ENCODE measurements around the gene MRPS11.

- TF ChIP-seq POLR2A (IDR thresholded peaks at IDR 0.05) (no peak), CTCF (IDR thresholded peaks at IDR 0.05) (no peak), POLR2AphosphoS5 (IDR thresholded peaks at IDR 0.05) (no peak), EP300 (IDR thresholded peaks at IDR 0.05) (no peak)
Observed at GRCh38 chr15:88477904-88478303, 10.4 kb downstream of the MRPS11 start.

Data from upper lobe of left lung (tissue), 4 donors.